ENCODE results near the gene GLI3. TPM values are rescaled to one million over a fixed set of nuclear protein-coding genes. Genes with fewer than 3 reads are reported as not detected.

GLI3 gene
- total and polyA plus RNA-seq, 2 of the 8 experiments (the other 6 are each of a cell fraction or from before 2014, with no cell fraction given), result 8.0 to 31.1 TPM

DNA sequence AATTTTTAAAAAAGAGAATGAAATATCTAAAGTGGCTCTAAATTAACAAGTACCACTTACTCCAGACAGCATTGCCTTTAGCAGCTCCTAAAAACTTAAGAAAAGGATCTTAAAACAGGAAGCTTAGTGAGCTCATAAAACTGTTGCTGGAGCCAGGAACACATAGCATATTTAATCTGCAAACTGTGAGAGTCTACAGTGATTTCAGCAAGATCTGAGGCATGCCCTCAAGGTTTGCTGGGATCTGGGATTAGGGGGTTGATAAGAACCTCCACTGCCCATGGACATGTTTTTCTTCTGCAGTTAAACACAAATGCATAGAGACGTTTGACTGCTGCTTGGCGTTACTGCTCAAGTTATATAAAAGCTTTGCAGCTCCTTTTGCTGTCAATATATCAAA, 3.8 kb downstream of the GLI3 start (continued):
- TF ChIP-seq, protein P1, sequence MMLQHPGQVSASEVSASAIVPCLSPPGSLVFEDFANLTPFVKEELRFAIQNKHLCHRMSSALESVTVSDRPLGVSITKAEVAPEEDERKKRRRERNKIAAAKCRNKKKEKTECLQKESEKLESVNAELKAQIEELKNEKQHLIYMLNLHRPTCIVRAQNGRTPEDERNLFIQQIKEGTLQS (IDR thresholded peaks at IDR 0.05; ENCODE audit: insufficient read depth, low read depth, low read length), result no peak
